ENCODE results near the gene MCC.

The MCC gene

GRCh38 chr5:113029614-113030013 lies 458.6 kb downstream of the MCC start:
- Histone ChIP-seq H3K36me3 (ENCODE audit: control insufficient read depth, insufficient read depth, low read length) (peaks cover 45% of the 10 kb centered on the region), H3K4me3 (ENCODE audit: low read depth, low read length) (no peak overlapping the region), H3K9me3 (ENCODE audit: control insufficient read depth, insufficient read depth, low read depth, low read length) (no peaks in the 10 kb centered on the region), H3K9ac (ENCODE audit: low read length) (no peak overlapping the region), H3K27me3 (ENCODE audit: control insufficient read depth, insufficient read depth, low read length) (no peaks in the 10 kb centered on the region), H3K4me1 (ENCODE audit: control insufficient read depth, insufficient read depth, low read length) (peaks cover 32% of the 10 kb centered on the region), H3K27ac (ENCODE audit: low read depth, low read length) (no peak overlapping the region)

- peaks cover 65% of the 10 kb centered on the region for H3K36me3 ChIP-seq (ENCODE audit: control insufficient read depth, insufficient read depth, low read length)
- no peaks in the 10 kb centered on the region for H3K9me3 ChIP-seq (ENCODE audit: control insufficient read depth, insufficient read depth, low read depth, low read length)
- no peaks in the 10 kb centered on the region for H3K27me3 ChIP-seq (ENCODE audit: control insufficient read depth, insufficient read depth, low read length)
- no peak overlapping the region for H3K4me3 ChIP-seq (ENCODE audit: low read depth, low read length)
- H3K4me1 ChIP-seq (ENCODE audit: control insufficient read depth, insufficient read depth, low read length), result peaks cover 21% of the 10 kb centered on the region
- no peak overlapping the region for H3K9ac ChIP-seq (ENCODE audit: low read length)
- H3K27ac ChIP-seq (ENCODE audit: low read depth, low read length), result no peak overlapping the region
Measured at GRCh38 chr5:113027431-113027830, 460.8 kb downstream of the MCC start.

GRCh38 chr5:113027015-113027414 lies 461.2 kb downstream of the MCC start:
- Histone ChIP-seq H3K4me3 (ENCODE audit: low read depth, low read length) (no peak overlapping the region), H3K27me3 (ENCODE audit: control insufficient read depth, insufficient read depth, low read length) (no peaks in the 10 kb centered on the region), H3K4me1 (ENCODE audit: control insufficient read depth, insufficient read depth, low read length) (peaks cover 21% of the 10 kb centered on the region), H3K9ac (ENCODE audit: low read length) (no peak overlapping the region), H3K36me3 (ENCODE audit: control insufficient read depth, insufficient read depth, low read length) (peaks cover 69% of the 10 kb centered on the region), H3K27ac (ENCODE audit: low read depth, low read length) (no peak overlapping the region), H3K9me3 (ENCODE audit: control insufficient read depth, insufficient read depth, low read depth, low read length) (no peaks in the 10 kb centered on the region)

GRCh38 chr5:113026211-113026610 lies 462.0 kb downstream of the MCC start:
- peaks cover 69% of the 10 kb centered on the region for H3K36me3 ChIP-seq (ENCODE audit: control insufficient read depth, insufficient read depth, low read length)
- H3K27ac ChIP-seq (ENCODE audit: low read depth, low read length), result no peak overlapping the region
- no peaks in the 10 kb centered on the region for H3K27me3 ChIP-seq (ENCODE audit: control insufficient read depth, insufficient read depth, low read length)
- H3K9me3 ChIP-seq (ENCODE audit: control insufficient read depth, insufficient read depth, low read depth, low read length), result no peaks in the 10 kb centered on the region
- no peak overlapping the region for H3K9ac ChIP-seq (ENCODE audit: low read length)
- peaks cover 19% of the 10 kb centered on the region for H3K4me1 ChIP-seq (ENCODE audit: control insufficient read depth, insufficient read depth, low read length)
- no peak overlapping the region for H3K4me3 ChIP-seq (ENCODE audit: low read depth, low read length)

GRCh38 chr5:113025596-113025995 lies 462.7 kb downstream of the MCC start:
- H3K27ac ChIP-seq (ENCODE audit: low read depth, low read length), result no peak overlapping the region
- peaks cover 74% of the 10 kb centered on the region for H3K36me3 ChIP-seq (ENCODE audit: control insufficient read depth, insufficient read depth, low read length)
- H3K9ac ChIP-seq (ENCODE audit: low read length), result no peak overlapping the region

GRCh38 chr5:113024076-113024697 lies 464.1 kb downstream of the MCC start:
- H3K27me3 ChIP-seq (ENCODE audit: control insufficient read depth, insufficient read depth, low read length), result no peaks in the 10 kb centered on the region

More at GRCh38 chr5:113025596-113025995, 462.7 kb downstream of the MCC start:
- no peak overlapping the region for H3K4me3 ChIP-seq (ENCODE audit: low read depth, low read length)
- no peaks in the 10 kb centered on the region for H3K27me3 ChIP-seq (ENCODE audit: control insufficient read depth, insufficient read depth, low read length)
- H3K9me3 ChIP-seq (ENCODE audit: control insufficient read depth, insufficient read depth, low read depth, low read length), result no peaks in the 10 kb centered on the region
- peaks cover 13% of the 10 kb centered on the region for H3K4me1 ChIP-seq (ENCODE audit: control insufficient read depth, insufficient read depth, low read length)

GRCh38 chr5:113022661-113023060 lies 465.6 kb downstream of the MCC start:
- no peaks in the 10 kb centered on the region for H3K9me3 ChIP-seq (ENCODE audit: control insufficient read depth, insufficient read depth, low read depth, low read length)
- peaks cover 64% of the 10 kb centered on the region for H3K36me3 ChIP-seq (ENCODE audit: control insufficient read depth, insufficient read depth, low read length)
- no peaks in the 10 kb centered on the region for H3K4me1 ChIP-seq (ENCODE audit: control insufficient read depth, insufficient read depth, low read length)
- no peak overlapping the region for H3K4me3 ChIP-seq (ENCODE audit: low read depth, low read length)
- no peaks in the 10 kb centered on the region for H3K27me3 ChIP-seq (ENCODE audit: control insufficient read depth, insufficient read depth, low read length)
- no peak overlapping the region for H3K9ac ChIP-seq (ENCODE audit: low read length)
- no peak overlapping the region for H3K27ac ChIP-seq (ENCODE audit: low read depth, low read length)

More at GRCh38 chr5:113024076-113024697, 464.1 kb downstream of the MCC start:
- H3K27ac ChIP-seq (ENCODE audit: low read depth, low read length), result no peak overlapping the region
- no peaks in the 10 kb centered on the region; the same call in 1 of the 2 replicates for H3K4me1 ChIP-seq (ENCODE audit: control insufficient read depth, insufficient read depth, low read length)
- no peak overlapping the region for H3K4me3 ChIP-seq (ENCODE audit: low read depth, low read length)
- no peaks in the 10 kb centered on the region for H3K9me3 ChIP-seq (ENCODE audit: control insufficient read depth, insufficient read depth, low read depth, low read length)
- H3K9ac ChIP-seq (ENCODE audit: low read length), result no peak overlapping the region
- peaks cover 74% of the 10 kb centered on the region for H3K36me3 ChIP-seq (ENCODE audit: control insufficient read depth, insufficient read depth, low read length)

- Histone ChIP-seq H3K36me3 (ENCODE audit: control insufficient read depth, insufficient read depth, low read length) (peaks cover 46% of the 10 kb centered on the region), H3K27ac (ENCODE audit: low read depth, low read length) (peak overlapping the region; percentile 38; the same call in 1 of the 2 replicates), H3K27me3 (ENCODE audit: control insufficient read depth, insufficient read depth, low read length) (no peaks in the 10 kb centered on the region), H3K9ac (ENCODE audit: low read length) (no peak overlapping the region), H3K9me3 (ENCODE audit: control insufficient read depth, insufficient read depth, low read depth, low read length) (no peaks in the 10 kb centered on the region), H3K4me1 (ENCODE audit: control insufficient read depth, insufficient read depth, low read length) (no peaks in the 10 kb centered on the region), H3K4me3 (ENCODE audit: low read depth, low read length) (no peak overlapping the region)
Measured at GRCh38 chr5:113020461-113021273, 467.6 kb downstream of the MCC start.

GRCh38 chr5:113017881-113018635 lies 470.2 kb downstream of the MCC start:
- H3K27ac ChIP-seq (ENCODE audit: low read depth, low read length), result no peak overlapping the region
- H3K9me3 ChIP-seq (ENCODE audit: control insufficient read depth, insufficient read depth, low read depth, low read length), result no peaks in the 10 kb centered on the region
- H3K9ac ChIP-seq (ENCODE audit: low read length), result no peak overlapping the region
- no peak overlapping the region for H3K4me3 ChIP-seq (ENCODE audit: low read depth, low read length)
- peaks cover 54% of the 10 kb centered on the region for H3K36me3 ChIP-seq (ENCODE audit: control insufficient read depth, insufficient read depth, low read length)
- H3K27me3 ChIP-seq (ENCODE audit: control insufficient read depth, insufficient read depth, low read length), result no peaks in the 10 kb centered on the region
- no peaks in the 10 kb centered on the region for H3K4me1 ChIP-seq (ENCODE audit: control insufficient read depth, insufficient read depth, low read length)

- H3K4me1 ChIP-seq (ENCODE audit: control insufficient read depth, insufficient read depth, low read length), result no peaks in the 10 kb centered on the region
- H3K9ac ChIP-seq (ENCODE audit: low read length), result no peak overlapping the region
- no peak overlapping the region for H3K4me3 ChIP-seq (ENCODE audit: low read depth, low read length)
- no peak overlapping the region for H3K27ac ChIP-seq (ENCODE audit: low read depth, low read length)
- peaks cover 86% of the 10 kb centered on the region for H3K36me3 ChIP-seq (ENCODE audit: control insufficient read depth, insufficient read depth, low read length)
- no peaks in the 10 kb centered on the region for H3K27me3 ChIP-seq (ENCODE audit: control insufficient read depth, insufficient read depth, low read length)
- no peaks in the 10 kb centered on the region for H3K9me3 ChIP-seq (ENCODE audit: control insufficient read depth, insufficient read depth, low read depth, low read length)
Measured at GRCh38 chr5:113005454-113005853, 482.8 kb downstream of the MCC start.

- Histone ChIP-seq H3K9me3 (ENCODE audit: control insufficient read depth, insufficient read depth, low read depth, low read length) (no peaks in the 10 kb centered on the region), H3K27me3 (ENCODE audit: control insufficient read depth, insufficient read depth, low read length) (no peaks in the 10 kb centered on the region), H3K27ac (ENCODE audit: low read depth, low read length) (no peak overlapping the region), H3K9ac (ENCODE audit: low read length) (no peak overlapping the region), H3K36me3 (ENCODE audit: control insufficient read depth, insufficient read depth, low read length) (peaks cover 79% of the 10 kb centered on the region), H3K4me1 (ENCODE audit: control insufficient read depth, insufficient read depth, low read length) (0 out of 2 replicates have a peak, but pooled peaks cover 2% of the 10 kb centered on the region), H3K4me3 (ENCODE audit: low read depth, low read length) (no peak overlapping the region)
Measured at GRCh38 chr5:113003763-113004162, 484.5 kb downstream of the MCC start.

Data from HUES6 (cell line).